ENCODE data around the gene CD68.
A peak's percentile ranks its signal among the peaks of the same experiment; 100 is the strongest.
"Not testable (repeated sequence)": the region's sequence is repeated elsewhere in the genome, so short reads cannot be mapped to it uniquely, and the experiment has no call there.

CD68 gene

GRCh38 chr17:7618608-7619007, 39.2 kb downstream of the CD68 start:
- H3K4me3 ChIP-seq (ENCODE audit: low read depth, low read length), result no peak overlapping the region
- no peaks in the 10 kb centered on the region for H3K27me3 ChIP-seq (replicated peaks)
- TF ChIP-seq CTCF (IDR thresholded peaks at IDR 0.05; ENCODE audit: low read depth, low read length, missing control alignments), result no peak
- in situ Hi-C loops (cut with HindIII; ENCODE audit: low pct_ligation_motif_present, low sequenced_read_pairs), result no loop called here
- no peak overlapping the region for H3K27ac ChIP-seq
- no peak for DNase-seq
- H3K36me3 ChIP-seq (replicated peaks), result no peaks in the 10 kb centered on the region

- no peak overlapping the region for H3K4me3 ChIP-seq (ENCODE audit: low read depth, low read length)
- no peak for TF ChIP-seq CTCF (IDR thresholded peaks at IDR 0.05; ENCODE audit: low read depth, low read length, missing control alignments)
- H3K27me3 ChIP-seq (replicated peaks), result no peaks in the 10 kb centered on the region
- H3K36me3 ChIP-seq (replicated peaks), result no peaks in the 10 kb centered on the region
- no peak overlapping the region for H3K27ac ChIP-seq
- in situ Hi-C loops (cut with HindIII; ENCODE audit: low pct_ligation_motif_present, low sequenced_read_pairs), result no loop called here
- DNase-seq, result no peak
These were observed 41.4 kb downstream of the CD68 start for GRCh38 chr17:7620835-7621234.

- Histone ChIP-seq H3K36me3 (replicated peaks) (no peaks in the 10 kb centered on the region), H3K27ac (no peak overlapping the region), H3K4me3 (ENCODE audit: low read depth, low read length) (no peak overlapping the region), H3K27me3 (replicated peaks) (no peaks in the 10 kb centered on the region)
- DNase-seq, result no peak
- in situ Hi-C loops (cut with HindIII; ENCODE audit: low pct_ligation_motif_present, low sequenced_read_pairs), result no loop called here
- TF ChIP-seq CTCF (IDR thresholded peaks at IDR 0.05; ENCODE audit: low read depth, low read length, missing control alignments), result no peak
These were observed 44.2 kb downstream of the CD68 start for GRCh38 chr17:7623661-7624060.

- H3K27ac ChIP-seq; H3K4me3 ChIP-seq (ENCODE audit: low read depth, low read length); H3K27me3 ChIP-seq (replicated peaks); H3K36me3 ChIP-seq (replicated peaks); DNase-seq; in situ Hi-C loops (cut with HindIII; ENCODE audit: low pct_ligation_motif_present, low sequenced_read_pairs): not testable (repeated sequence)
These were observed 46.3 kb downstream of the CD68 start for GRCh38 chr17:7625749-7626148.

- H3K36me3 ChIP-seq (replicated peaks), result no peaks in the 10 kb centered on the region
- TF ChIP-seq CTCF (IDR thresholded peaks at IDR 0.05; ENCODE audit: low read depth, low read length, missing control alignments), result no peak
- no peak overlapping the region for H3K4me3 ChIP-seq (ENCODE audit: low read depth, low read length)
- DNase-seq, result no peak
- H3K27me3 ChIP-seq (replicated peaks), result no peaks in the 10 kb centered on the region
- in situ Hi-C loops (cut with HindIII; ENCODE audit: low pct_ligation_motif_present, low sequenced_read_pairs), result no loop called here
- H3K27ac ChIP-seq, result no peak overlapping the region
These were observed 46.9 kb downstream of the CD68 start for GRCh38 chr17:7626307-7626706.

GRCh38 chr17:7626956-7627249, 47.5 kb downstream of the CD68 start:
- no peak overlapping the region for H3K27ac ChIP-seq
- in situ Hi-C loops (cut with HindIII; ENCODE audit: low pct_ligation_motif_present, low sequenced_read_pairs), result no loop called here
- H3K27me3 ChIP-seq (replicated peaks), result no peaks in the 10 kb centered on the region
- no peak for TF ChIP-seq CTCF (IDR thresholded peaks at IDR 0.05; ENCODE audit: low read depth, low read length, missing control alignments)
- no peaks in the 10 kb centered on the region for H3K36me3 ChIP-seq (replicated peaks)
- no peak for DNase-seq
- peak overlapping the region; percentile 82 for H3K4me3 ChIP-seq (ENCODE audit: low read depth, low read length)
